Measurements from ENCODE around the gene ARHGAP10.

GRCh38 chr4:147864607-147865006 lies 132.7 kb downstream of the ARHGAP10 start:
- no peak for TF ChIP-seq CTCF (conservative IDR thresholded peaks at IDR 0.05; ENCODE audit: low read depth, low read length)
- no peak for TF ChIP-seq EZH2 (IDR thresholded peaks at IDR 0.05; ENCODE audit: borderline replicate concordance, low read depth, low read length, poor library complexity, severe bottlenecking)

Measured in A673 (cell line).